Ascending aorta (tissue), 2 donors: Measurements from ENCODE around the gene ZSCAN5B. TPM values are rescaled to one million over a fixed set of nuclear protein-coding genes. Genes with fewer than 3 reads are reported as not detected.
"Not testable (repeated sequence)": the region's sequence is repeated elsewhere in the genome, so short reads cannot be mapped to it uniquely, and the experiment has no call there.

Experiments used
- DNase-seq, 2 donors: peaks; one replicate each; pipeline ENCODE4 v3.0.0-alpha.2; 2019; ENCODE audit warnings: low spot score in 2 of 2
- H3K27ac ChIP-seq, 2 donors: fragments of 200-600 bp; sonication (generic); one replicate each; pipeline ENCODE4 v1.5.1; 2016 to 2017; ENCODE audit warnings: mild to moderate bottlenecking in 1 of 2
- H3K27me3 ChIP-seq: fragments of 200-600 bp; sonication (generic); one replicate; pipeline ENCODE4 v1.5.1; 2017
- H3K36me3 ChIP-seq, 2 donors: fragments of 200-600 bp; sonication (generic); one replicate each; pipeline ENCODE4 v1.5.1; 2016
- H3K4me1 ChIP-seq, 2 donors: fragments of 200-600 bp; sonication (generic); one replicate each; pipeline ENCODE4 v1.5.1; 2016 to 2017; ENCODE audit warnings: mild to moderate bottlenecking in 1 of 2
- H3K4me3 ChIP-seq, 2 donors: fragments of 200-600 bp; sonication (generic); one replicate each; pipeline ENCODE4 v1.5.1; 2016 to 2017; ENCODE audit warnings: mild to moderate bottlenecking in 1 of 2
- H3K9me3 ChIP-seq, 2 donors: fragments of 200-600 bp; sonication (generic); one replicate each; pipeline ENCODE4 v1.5.1; 2016
- intact Hi-C: fragments of 100-400 bp; cut with DNase I; formaldehyde crosslinking; loops from one replicate; pipeline ENCODE4 v1.15.1; 2023
- total RNA-seq: library from RNA; depleted of rRNA; stranded (reverse); fragments of >200 nt; gene quantifications from one replicate; pipeline ENCODE4 v1.1.0, GENCODE V29; 2016
- TF ChIP-seq, protein P1 (sequence below), 3 experiments: fragments of 200-600 bp in 2 of 3; fragments of 450-650 bp in 1 of 3; sonication (generic) in 2 of 3; IDR thresholded peaks; one replicate each; pipeline ENCODE4 v1.5.1; 2016 to 2019; ENCODE audit warnings: antibody characterized with exemption in 3 of 3, mild to moderate bottlenecking in 1 of 3, moderate library complexity in 1 of 3

The ZSCAN5B gene
- total RNA-seq, 1 donor from 2014 or later, result not detected

DNA sequence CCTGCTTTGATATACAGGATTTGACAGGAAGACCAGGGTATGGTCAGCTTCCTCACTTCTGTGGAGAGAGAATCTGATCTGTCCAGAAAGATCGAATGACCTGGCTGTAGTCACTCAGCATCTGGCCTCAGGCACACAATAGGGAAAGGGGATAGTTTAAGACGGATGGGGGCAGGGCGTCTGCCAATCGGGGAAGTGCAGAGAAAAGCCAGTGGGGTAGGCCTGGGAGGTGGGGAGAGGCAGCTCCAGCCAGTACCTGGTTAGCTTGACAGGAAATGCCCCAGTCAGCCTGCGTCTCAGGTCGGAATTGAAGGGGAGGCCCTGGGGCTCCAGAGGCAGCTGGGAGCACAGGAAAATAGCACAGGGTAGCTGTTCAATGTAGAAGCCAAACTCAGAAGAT lies 44.1 kb downstream of the ZSCAN5B start:
- Histone ChIP-seq H3K27me3 (no peaks in the 10 kb centered on the region), H3K4me3 (no peak overlapping the region), H3K27ac (no peak overlapping the region), H3K9me3 (no peaks in the 10 kb centered on the region), H3K36me3 (peaks cover 12 to 58% of the 10 kb centered on the region in 2 donors), H3K4me1 (no peaks in the 10 kb centered on the region)
- intact Hi-C loops, result no loop called here
- no peak for DNase-seq
- TF ChIP-seq, protein P1, sequence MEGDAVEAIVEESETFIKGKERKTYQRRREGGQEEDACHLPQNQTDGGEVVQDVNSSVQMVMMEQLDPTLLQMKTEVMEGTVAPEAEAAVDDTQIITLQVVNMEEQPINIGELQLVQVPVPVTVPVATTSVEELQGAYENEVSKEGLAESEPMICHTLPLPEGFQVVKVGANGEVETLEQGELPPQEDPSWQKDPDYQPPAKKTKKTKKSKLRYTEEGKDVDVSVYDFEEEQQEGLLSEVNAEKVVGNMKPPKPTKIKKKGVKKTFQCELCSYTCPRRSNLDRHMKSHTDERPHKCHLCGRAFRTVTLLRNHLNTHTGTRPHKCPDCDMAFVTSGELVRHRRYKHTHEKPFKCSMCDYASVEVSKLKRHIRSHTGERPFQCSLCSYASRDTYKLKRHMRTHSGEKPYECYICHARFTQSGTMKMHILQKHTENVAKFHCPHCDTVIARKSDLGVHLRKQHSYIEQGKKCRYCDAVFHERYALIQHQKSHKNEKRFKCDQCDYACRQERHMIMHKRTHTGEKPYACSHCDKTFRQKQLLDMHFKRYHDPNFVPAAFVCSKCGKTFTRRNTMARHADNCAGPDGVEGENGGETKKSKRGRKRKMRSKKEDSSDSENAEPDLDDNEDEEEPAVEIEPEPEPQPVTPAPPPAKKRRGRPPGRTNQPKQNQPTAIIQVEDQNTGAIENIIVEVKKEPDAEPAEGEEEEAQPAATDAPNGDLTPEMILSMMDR (IDR thresholded peaks at IDR 0.05), result no peak

DNA sequence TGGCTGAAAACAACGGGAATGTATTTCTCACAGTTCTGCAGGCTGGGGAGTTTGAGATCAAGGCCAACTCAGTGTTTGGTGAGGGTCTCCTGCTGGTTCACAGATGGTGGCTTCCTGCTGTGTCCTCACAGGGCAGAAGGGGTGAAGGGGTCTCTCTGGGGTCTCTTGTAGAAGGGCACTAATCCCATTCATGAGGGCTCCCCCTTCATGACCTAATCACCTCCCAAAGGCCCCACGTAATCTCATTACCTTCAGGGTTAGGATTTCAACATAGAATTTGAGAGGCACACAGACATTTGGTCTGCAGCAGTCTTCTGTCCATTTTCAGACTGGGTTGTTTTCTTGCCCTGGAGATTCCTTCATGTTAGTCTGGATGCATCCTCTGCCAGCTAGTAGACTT lies 44.9 kb downstream of the ZSCAN5B start:
- Histone ChIP-seq H3K27ac (no peak overlapping the region), H3K9me3 (no peaks in the 10 kb centered on the region), H3K36me3 (peaks cover 11 to 58% of the 10 kb centered on the region in 2 donors), H3K27me3 (no peaks in the 10 kb centered on the region), H3K4me1 (no peaks in the 10 kb centered on the region), H3K4me3 (no peak overlapping the region)
- intact Hi-C loops, result no loop called here
- TF ChIP-seq, protein P1 (IDR thresholded peaks at IDR 0.05), result no peak
- no peak for DNase-seq

DNA sequence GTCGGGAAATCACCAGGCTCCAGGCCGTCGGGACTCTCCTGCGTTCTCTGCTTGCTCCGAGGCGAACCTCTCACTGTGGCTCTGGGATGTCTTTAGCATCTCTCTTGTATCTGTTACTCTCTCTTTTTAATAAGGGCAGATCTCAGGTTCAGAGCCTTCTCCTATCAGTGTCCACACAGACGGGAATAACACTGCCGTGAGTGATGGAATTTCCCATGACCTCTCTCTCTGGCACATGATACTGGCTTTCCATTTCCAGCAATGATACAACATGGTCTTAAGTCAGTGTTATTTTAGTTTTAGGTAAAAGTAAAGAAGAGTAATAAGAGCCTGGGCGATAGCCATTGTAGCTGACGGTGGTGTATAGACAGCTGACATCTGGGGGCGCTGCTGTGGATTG lies 47.2 kb downstream of the ZSCAN5B start:
- TF ChIP-seq, protein P1 (IDR thresholded peaks at IDR 0.05), result no peak
- intact Hi-C loops, result no loop called here
- DNase-seq, result no peak
- Histone ChIP-seq H3K27ac (no peak overlapping the region), H3K36me3 (peaks cover 19 to 56% of the 10 kb centered on the region in 2 donors), H3K27me3 (no peaks in the 10 kb centered on the region), H3K9me3 (no peaks in the 10 kb centered on the region), H3K4me3 (no peak overlapping the region), H3K4me1 (no peaks in the 10 kb centered on the region)

DNA sequence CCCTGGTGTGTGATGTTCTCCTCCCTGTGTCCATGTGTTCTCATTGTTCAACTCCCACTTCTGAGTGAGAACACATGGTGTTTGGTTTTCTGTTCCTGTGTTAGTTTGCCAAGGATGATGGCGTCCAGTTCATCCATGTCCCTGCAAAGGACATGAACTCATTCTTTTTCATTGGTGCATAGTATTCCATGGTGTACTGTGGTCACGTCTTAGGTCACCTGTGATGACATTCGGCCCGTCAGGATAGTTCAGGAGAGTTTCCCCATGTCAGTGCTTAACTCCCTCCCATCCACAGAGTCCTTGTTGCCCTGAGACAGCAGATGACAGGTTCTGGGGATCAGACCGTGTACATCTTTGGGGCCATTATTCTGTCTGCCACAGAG lies 47.9 kb downstream of the ZSCAN5B start:
- H3K27ac ChIP-seq, result no peak overlapping the region
- no peaks in the 10 kb centered on the region for H3K27me3 ChIP-seq
- no peaks in the 10 kb centered on the region for H3K9me3 ChIP-seq
- TF ChIP-seq, protein P1 (IDR thresholded peaks at IDR 0.05), result no peak
- no peak overlapping the region for H3K4me3 ChIP-seq
- peaks cover 19 to 52% of the 10 kb centered on the region in 2 donors for H3K36me3 ChIP-seq
- intact Hi-C loops, result loop anchor here (10.0 kb wide), 1 partner anchor 1035 kb away; the partner anchor contains the start of gene PPP1R12C
- H3K4me1 ChIP-seq, result no peaks in the 10 kb centered on the region
- DNase-seq, result no peak

DNA sequence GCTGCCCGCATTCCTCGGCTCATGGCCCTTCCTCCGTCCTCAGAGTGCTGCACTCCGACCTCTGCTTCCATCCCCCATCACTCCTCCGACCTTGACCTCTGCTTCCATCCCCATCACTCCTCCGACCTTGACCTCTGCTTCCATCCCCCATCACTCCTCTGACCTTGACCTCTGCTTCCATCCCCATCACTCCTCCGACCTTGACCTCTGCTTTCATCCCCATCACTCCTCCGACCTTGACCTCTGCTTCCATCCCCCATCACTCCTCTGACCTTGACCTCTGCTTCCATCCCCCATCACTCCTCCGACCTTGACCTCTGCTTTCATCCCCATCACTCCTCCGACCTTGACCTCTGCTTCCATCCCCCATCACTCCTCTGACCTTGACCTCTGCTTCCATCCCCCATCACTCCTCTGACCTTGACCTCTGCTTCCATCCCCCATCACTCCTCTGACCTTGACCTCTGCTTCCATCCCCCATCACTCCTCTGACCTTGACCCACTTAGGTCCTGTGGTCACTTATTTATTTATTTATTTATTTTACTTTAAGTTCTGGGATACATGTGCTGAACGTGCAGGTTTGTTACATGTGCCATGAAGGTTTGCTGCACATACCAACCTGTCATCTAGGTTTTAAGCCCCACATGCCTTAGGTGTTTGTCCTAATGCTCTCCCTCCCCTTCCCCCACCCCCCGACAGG lies 48.5 kb downstream of the ZSCAN5B start:
- not testable (repeated sequence) for H3K4me1 ChIP-seq, DNase-seq, H3K27ac ChIP-seq, H3K4me3 ChIP-seq, H3K27me3 ChIP-seq, H3K9me3 ChIP-seq
- intact Hi-C loops, result loop anchor here (10.0 kb wide), 1 partner anchor 1034 kb away; the partner anchor contains the start of gene PPP1R12C
- peaks cover 19 to 48% of the 10 kb centered on the region in 2 donors for H3K36me3 ChIP-seq

DNA sequence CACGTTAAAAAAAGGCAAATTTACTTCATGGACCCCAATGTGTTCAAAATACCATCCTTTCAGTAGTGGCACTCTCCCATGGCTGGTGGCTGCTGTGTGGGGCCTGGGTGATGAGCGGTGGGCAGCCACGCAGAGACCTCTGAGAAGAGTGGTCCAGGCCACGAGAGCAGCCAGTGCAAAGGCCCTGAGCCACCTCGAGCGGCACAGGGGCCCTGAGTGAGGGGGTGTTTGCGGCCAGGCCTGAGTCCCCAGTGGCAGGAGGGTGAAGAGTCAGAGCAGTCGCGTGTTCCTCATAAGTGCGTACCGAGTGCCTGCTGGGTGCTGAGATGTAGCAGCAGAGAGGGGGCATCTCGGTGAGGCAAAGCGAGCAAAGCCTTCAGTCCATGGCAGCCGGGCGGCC lies 49.5 kb downstream of the ZSCAN5B start:
- H3K27me3 ChIP-seq, result no peaks in the 10 kb centered on the region
- no peaks in the 10 kb centered on the region for H3K9me3 ChIP-seq
- H3K36me3 ChIP-seq, result peaks cover 19 to 40% of the 10 kb centered on the region in 2 donors
- H3K4me3 ChIP-seq, result no peak overlapping the region
- intact Hi-C loops, result loop anchor here (10.0 kb wide), 1 partner anchor 1033 kb away; the partner anchor contains the start of gene PPP1R12C
- H3K27ac ChIP-seq, result no peak overlapping the region
- no peaks in the 10 kb centered on the region for H3K4me1 ChIP-seq
- no peak for DNase-seq
- TF ChIP-seq, protein P1 (IDR thresholded peaks at IDR 0.05), result no peak
